Measurements from ENCODE around the gene CTSD.

DNA sequence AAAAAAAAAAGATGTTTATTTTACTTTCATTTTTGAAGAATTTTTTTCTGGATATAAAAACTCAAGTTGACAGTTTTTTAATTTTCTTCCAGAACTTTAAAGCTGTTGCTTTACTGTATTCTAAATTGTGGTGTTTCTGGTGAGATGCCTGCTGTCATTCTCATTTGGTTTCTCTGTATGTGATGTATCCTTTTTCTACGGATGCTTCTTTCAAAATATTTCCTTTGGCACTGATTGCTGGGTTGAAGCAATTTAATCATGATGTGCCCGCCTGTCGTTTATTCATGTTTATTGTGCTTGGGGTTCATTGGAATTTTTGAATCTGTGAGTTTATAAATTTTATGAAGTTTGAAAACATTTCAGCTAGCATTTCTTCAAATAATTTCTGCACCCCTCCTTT lies 29.4 kb upstream of the CTSD start:
- TF ChIP-seq, protein P1, sequence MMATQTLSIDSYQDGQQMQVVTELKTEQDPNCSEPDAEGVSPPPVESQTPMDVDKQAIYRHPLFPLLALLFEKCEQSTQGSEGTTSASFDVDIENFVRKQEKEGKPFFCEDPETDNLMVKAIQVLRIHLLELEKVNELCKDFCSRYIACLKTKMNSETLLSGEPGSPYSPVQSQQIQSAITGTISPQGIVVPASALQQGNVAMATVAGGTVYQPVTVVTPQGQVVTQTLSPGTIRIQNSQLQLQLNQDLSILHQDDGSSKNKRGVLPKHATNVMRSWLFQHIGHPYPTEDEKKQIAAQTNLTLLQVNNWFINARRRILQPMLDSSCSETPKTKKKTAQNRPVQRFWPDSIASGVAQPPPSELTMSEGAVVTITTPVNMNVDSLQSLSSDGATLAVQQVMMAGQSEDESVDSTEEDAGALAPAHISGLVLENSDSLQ (IDR thresholded peaks at IDR 0.05) = no peak
- TF ChIP-seq FOXA1 (IDR thresholded peaks at IDR 0.05) (no peak), ARNT (IDR thresholded peaks at IDR 0.05) (no peak), FOXM1 (IDR thresholded peaks at IDR 0.05; ENCODE audit: borderline replicate concordance) (no peak), BHLHE40 (IDR thresholded peaks at IDR 0.05; ENCODE audit: borderline replicate concordance) (no peak), SP1 (IDR thresholded peaks at IDR 0.05) (no peak), LEF1 (IDR thresholded peaks at IDR 0.05; ENCODE audit: borderline replicate concordance) (no peak), ZNF384 (IDR thresholded peaks at IDR 0.05) (no peak), SUZ12 (IDR thresholded peaks at IDR 0.05) (no peak), FOXK2 (IDR thresholded peaks at IDR 0.05) (no peak), TARDBP (IDR thresholded peaks at IDR 0.05) (no peak), NFRKB (IDR thresholded peaks at IDR 0.05) (no peak), CTBP1 (IDR thresholded peaks at IDR 0.05; ENCODE audit: borderline replicate concordance) (no peak), ELF4 (IDR thresholded peaks at IDR 0.05) (no peak)

Data from HEK293T (cell line).